HG02610 (cell line): ENCODE data around the gene CYTH3.
"Not testable (repeated sequence)": the region's sequence is repeated elsewhere in the genome, so short reads cannot be mapped to it uniquely, and the experiment has no call there.

Experiments
- ATAC-seq: cut with Tn5 transposase; IDR thresholded peaks from one replicate; pipeline ENCODE4 v1.9.1; 2021; ENCODE audit warnings: mild to moderate bottlenecking, moderate library complexity; ENCODE audit not compliant: unreplicated experiment

Gene CYTH3, protein sequence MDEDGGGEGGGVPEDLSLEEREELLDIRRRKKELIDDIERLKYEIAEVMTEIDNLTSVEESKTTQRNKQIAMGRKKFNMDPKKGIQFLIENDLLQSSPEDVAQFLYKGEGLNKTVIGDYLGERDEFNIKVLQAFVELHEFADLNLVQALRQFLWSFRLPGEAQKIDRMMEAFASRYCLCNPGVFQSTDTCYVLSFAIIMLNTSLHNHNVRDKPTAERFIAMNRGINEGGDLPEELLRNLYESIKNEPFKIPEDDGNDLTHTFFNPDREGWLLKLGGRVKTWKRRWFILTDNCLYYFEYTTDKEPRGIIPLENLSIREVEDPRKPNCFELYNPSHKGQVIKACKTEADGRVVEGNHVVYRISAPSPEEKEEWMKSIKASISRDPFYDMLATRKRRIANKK

DNA sequence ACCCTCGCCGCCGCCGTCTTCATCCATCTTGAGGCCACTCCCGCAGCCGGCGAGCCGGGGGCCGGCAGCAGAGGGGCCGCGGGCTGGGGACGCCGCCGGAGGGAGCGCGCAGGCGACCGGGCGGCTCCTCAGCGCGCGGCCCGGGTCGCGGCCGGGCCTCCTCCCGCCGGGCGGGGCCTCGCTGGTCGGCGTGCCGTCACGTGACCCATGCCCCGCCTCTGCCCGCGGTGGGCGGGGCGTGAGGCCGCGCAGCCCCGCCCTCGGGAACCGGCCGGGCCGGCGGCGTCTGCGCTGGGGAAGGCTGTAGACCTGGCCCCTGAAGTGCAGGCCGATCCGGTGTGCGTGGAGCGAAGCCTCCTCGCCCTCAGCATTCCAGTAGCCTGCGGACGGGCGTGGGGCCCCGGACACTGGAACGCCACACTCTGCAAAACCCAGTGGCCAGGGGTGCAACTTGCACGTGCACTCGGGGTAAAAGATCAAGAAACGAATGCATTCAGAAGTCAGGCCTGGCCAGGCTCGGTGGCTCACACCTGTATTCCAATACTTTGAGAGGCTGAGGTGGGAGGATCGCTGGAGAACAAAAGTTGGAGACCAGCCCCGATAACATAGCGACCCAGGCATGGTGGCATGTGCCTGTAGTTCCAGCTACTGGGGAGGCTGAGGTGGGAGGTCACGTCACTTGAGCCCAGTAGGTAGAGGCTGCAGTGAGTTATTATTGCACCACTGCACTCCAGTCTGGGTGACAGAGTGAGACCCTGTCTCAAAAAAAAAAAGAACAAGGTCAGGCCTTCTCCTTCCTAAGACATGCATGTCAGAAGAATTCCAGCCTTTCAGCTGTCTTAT lies at the start of gene CYTH3:
Gene CYTH3, minus strand, starts transcription at position 144 of the 843 bp plus-strand sequence. Its CDS starts 117 bp downstream, at position 27.
- peak; percentile 87 for ATAC-seq

GRCh38 chr7:6320791-6321190 lies 48.4 kb upstream of the CYTH3 start:
- no peak for ATAC-seq

DNA sequence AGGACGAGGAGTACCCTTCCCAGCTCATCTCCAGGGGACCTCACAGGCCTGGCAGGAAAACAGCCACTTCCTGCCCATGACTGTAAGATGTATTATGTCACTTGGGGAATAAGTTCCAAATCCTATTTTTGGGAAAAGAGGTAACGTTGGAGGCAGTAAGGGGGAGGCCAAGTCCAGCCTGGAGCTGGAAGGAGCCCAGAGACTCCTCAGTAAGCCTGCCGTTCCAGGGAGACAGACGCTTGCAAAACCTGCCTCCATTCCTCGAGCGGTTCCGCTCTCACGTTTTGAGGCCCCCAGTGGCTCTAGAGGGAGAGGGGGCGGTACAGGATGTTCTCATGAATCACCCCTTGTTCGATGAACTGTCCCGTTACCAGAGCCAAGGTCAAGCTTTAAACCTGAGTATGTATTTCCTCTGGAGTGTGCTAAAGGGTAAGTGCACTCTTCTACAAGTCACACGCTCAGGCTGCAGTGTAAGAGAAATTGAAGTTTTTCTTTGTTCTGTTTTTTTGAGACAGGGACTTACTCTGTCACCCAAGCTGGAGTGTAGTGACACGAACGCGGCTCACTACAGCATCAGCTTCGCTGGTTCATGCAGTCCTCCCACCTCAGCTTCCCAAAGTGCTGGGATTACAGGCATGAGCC lies 45.5 kb upstream of the CYTH3 start:
- no peak for ATAC-seq

GRCh38 chr7:6316226-6316625 lies 43.8 kb upstream of the CYTH3 start:
- no peak for ATAC-seq

- ATAC-seq, result no peak
These were observed 43.3 kb upstream of the CYTH3 start for GRCh38 chr7:6315746-6316145.

DNA sequence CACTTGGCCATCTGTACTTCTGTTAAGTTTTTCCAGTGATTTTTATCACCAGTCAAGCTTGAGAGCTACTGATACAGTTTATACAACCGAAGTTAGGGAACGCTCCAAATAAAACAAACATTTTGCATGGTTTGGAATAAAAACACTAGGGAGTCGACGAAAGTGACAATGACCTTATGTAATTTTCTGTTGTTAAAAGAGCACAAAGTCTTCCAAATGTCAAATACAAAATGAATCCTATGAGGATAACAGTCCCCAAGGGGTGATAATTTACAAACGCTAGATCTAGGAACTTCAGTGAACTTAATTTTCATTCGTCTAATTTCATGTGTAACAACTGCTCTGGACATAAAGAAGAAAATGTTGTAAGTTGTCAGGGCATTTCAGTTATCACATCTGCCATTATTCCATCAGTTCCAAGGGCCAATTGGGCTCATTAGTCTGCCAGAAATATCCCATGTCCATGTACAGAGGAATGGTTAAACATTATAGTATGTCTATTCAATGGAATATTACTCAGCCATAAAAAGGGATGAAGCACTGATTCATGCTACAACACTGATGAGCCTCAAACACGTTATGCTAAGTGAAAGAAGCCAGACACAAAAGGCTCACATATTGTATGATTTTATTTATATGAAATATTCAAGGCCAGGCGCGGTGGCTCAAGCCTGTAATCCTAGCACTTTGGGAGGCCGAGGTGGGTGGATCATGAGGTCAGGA lies 38.0 kb upstream of the CYTH3 start:
- ATAC-seq, result no peak

- ATAC-seq, result no peak
These were observed 35.3 kb upstream of the CYTH3 start for GRCh38 chr7:6307762-6308161.

DNA sequence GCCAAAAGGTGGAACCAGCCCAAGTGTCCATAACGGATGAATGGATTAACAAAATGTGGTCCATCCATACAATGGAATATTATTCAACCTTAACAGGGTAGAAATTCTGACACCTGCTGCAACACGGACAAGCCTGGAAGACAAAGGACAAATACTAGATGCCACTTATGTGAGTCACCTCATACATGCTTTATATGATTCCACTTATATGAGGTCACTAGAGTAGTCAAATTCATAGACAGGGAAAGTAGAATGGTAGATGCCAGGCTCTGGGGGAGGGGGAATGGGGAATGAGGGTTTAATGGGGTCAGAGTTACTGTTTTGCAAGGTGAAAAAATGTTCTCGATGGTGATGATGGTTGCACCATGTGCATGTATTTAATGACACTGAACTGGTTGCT lies 34.0 kb upstream of the CYTH3 start:
- ATAC-seq, result no peak

- no peak for ATAC-seq
These were observed 32.9 kb upstream of the CYTH3 start for GRCh38 chr7:6305330-6305729.

- ATAC-seq, result not testable (repeated sequence)
These were observed 29.0 kb upstream of the CYTH3 start for GRCh38 chr7:6301446-6301845.

DNA sequence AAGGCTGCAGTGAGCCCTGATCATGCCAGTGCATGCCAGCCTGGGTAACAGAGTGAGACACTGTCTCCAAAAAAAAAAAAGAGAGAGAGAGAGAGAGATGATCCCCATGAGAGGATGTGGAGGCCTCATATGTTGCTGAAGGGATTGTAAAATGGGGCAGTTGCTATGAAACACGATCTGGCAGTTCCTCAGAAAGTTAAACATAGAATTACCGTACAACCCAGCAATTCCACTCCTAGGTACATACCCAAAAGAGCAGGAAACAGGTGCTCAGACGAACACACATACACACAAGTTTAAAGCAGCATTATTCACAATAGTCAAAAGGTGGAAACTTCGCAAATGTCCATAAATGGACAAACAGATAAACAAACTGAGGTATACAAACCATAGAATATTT lies 27.4 kb upstream of the CYTH3 start:
- ATAC-seq, result no peak

- no peak for ATAC-seq
These were observed 22.4 kb upstream of the CYTH3 start for GRCh38 chr7:6294839-6295238.

DNA sequence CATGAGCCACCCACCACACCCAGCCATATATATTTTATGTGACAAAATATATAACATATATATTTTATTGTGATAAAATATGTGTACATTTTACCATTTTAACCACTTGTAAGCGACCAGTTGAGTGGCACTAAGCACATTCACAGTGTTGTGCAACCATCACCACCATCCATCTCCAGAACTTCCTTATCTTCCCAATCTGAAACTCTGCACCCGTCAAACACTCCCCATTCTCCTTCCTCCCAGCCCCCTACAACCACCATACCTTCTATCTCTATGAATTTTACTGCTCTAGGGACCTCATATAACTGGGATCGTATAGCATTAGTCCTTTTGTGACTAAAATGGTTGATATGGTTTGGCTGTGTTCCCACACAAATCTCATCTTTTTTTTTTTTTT lies 20.8 kb upstream of the CYTH3 start:
- no peak for ATAC-seq

DNA sequence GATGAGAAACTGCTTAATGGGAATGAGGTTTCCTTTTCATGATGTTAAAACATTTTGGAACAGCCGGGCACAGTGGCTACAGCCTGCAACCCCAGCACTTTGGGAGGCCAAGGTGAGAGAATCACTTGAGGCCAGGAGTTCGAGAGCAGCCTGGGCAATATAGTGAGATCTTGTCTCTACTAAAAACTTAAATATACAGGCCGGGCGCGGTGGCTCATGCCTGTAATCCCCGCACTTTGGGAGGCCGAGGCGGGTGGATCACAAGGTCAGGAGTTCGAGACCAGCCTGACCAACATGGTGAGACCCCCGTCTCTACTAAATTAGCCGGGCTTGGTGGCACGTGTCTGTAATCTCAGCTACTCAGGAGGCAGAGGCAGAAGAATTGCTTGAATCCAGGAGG lies 19.5 kb upstream of the CYTH3 start:
- ATAC-seq, result not testable (repeated sequence)

DNA sequence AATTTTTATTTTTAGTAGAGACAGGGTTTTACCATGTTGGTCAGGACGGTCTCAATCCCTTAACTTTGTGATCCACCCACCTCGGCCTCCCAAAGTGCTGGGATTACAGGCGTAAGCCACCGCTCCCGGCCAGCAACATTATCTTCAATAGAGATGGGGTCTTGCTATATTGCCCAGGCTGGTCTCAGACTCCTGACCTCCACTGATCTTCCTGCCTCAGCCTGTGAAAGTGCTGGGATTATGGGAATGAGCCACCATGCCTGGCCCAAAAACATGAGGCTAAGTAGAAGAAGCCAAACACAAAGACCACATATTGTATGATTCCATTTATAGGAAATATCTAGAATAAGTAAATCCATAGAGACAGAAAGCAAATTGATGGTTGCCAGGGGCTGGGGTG lies 19.1 kb upstream of the CYTH3 start:
- no peak for ATAC-seq

DNA sequence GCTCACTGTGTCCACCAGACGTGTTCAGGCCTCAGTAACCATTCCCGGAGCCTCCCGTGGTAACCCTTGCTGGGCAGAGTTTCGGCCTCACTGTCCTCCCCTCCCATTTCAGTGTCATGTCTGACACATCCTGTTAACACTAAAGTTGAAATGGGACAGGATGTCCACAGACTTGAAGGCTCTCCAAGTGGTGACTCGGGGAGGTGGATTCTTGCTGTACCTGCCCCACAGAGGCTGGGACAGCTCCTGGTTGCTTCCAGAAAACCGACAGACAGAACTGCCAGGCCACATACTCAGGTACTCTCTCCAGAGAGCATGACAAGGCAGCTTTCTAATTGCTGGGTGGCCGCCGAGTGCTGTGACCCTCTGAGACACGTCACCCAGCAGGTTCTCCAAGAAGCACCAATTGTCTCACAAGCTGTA lies 17.9 kb upstream of the CYTH3 start:
- no peak for ATAC-seq

DNA sequence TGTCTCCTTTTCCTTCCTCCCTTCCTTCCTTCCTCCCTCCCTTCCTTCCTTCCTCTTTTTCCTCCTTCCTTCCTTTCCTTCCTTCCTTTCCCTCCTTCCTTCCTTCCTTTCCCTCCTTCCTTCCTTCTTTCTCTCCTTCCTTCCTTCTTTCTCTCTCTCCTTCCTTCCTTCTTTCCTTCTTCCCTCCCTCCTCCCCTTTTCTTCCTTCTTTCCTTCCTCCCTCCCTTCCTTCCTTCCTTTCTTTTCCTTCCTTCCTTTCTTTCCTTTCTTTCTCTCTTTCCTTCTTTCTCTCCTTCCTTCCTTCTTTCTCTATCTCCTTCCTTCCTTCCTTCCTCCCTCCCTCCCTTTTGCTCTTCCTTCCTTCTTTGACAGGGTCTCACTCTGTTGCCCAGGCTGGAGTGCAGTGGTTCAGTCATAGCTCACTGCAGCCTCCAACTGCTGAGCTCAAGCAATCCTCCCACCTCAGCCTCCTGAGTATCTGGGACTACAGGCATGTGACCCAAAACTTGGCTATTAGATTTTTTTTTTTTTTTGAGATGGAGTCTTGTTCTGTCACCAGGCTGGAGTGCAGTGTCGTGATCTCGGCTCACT lies 15.9 kb upstream of the CYTH3 start:
- no peak for ATAC-seq

GRCh38 chr7:6286486-6286885 lies 14.1 kb upstream of the CYTH3 start:
- ATAC-seq, result no peak

DNA sequence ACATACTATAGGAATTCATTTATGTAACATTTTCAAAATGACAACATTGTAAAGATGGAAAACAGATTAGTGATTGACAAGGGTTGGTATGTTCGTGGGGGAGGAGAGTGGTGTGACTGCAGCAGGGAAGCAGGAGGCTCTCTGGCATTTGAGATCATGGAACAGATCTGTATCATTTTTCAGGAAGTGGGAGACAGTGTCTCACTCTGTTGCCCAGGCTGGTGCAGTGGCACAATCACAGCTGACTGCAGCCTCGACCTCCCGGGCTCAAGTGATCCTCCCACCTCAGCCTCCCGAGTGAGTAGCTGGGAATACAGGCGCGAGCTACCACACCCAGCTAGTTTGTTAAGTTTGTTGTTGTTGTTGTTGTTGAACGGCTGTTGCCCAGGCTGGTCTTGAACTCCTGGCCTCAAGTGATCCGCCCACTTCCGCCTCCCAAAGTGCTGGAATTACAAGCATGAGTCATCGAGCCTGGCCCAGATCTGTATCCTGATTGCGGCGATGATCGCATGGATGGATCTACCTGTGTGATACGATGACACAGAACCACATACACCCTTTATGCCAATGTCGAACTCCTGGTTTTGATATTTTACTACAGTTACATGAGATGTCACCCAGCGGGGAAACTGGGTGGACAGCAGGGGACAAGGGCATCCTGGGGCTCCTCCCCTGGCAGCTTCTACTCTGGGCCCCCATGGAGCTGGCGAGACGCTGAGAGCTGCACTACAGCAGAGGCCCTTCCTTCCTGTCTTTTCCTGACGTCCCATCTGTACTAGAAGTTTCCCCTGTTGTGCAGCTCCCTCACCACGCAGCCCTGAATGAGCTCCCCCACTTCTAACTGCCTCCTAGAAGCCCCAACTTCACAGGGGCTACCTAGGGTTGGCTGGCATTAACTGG lies 12.3 kb upstream of the CYTH3 start:
- ATAC-seq, result no peak

GRCh38 chr7:6284055-6284400 lies 11.6 kb upstream of the CYTH3 start:
- no peak for ATAC-seq
